ENCODE measurements around the gene STXBP5. TPM values are rescaled to one million over a fixed set of nuclear protein-coding genes. Genes with fewer than 3 reads are reported as not detected.

The STXBP5 gene
- total and polyA plus RNA-seq, 2 of the 13 experiments (the other 11 are each of a cell fraction or from before 2014, with no cell fraction given), result 8.8 to 19.4 TPM

DNA sequence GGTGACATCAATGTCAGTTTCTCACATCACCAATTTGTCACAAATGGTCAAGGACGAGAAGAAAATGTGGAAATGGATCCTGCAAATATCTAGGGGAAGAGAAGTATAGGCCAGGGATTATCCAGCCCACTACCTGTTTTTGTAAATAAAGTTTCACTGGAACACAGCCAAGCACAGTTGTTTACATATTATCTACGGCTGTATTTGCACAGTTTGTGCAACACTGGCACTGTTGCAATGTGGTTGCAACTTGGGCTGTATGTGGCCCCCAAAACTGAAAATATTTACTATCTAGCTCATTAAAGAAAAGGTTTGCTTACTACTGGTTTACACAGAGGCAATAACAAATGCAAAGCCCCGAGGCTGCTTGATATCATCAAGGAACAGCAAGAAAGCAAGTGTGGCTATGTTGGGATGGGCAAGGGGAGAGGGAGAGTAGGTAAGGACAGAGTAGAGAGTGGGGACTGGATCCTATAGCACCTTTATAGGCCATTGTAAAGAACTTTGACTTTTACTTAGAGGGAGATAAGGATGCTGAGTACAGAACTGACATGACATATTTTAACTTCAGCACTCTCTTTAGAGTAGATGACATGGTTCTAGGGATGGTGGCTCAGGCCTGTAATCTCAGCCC is 11.8 kb upstream of the STXBP5 start (continued):
- TF ChIP-seq ZBTB38 (CRISPR knock-in tag; IDR thresholded peaks at IDR 0.05) (no peak), SUZ12 (IDR thresholded peaks at IDR 0.05; ENCODE audit: low read depth, low read length) (no peak), EP300 (IDR thresholded peaks at IDR 0.05; ENCODE audit: low read depth in 2 of 2, low read length in 2 of 2) (peak; percentile 76 to 93; a peak in 3 of 4 replicates), EP300 (CRISPR knock-in tag; IDR thresholded peaks at IDR 0.05; ENCODE audit: borderline replicate concordance) (peak; percentile 61; the same call in 1 of the 2 replicates), GLI4 (CRISPR knock-in tag; IDR thresholded peaks at IDR 0.05; ENCODE audit: borderline replicate concordance) (no peak), ZNF331 (CRISPR knock-in tag; IDR thresholded peaks at IDR 0.05) (peak; percentile 70; the same call in 1 of the 2 replicates), RFXAP (CRISPR knock-in tag; IDR thresholded peaks at IDR 0.05; ENCODE audit: borderline replicate concordance) (no peak), NR2F1 (CRISPR knock-in tag; IDR thresholded peaks at IDR 0.05) (no peak), SOX6 (IDR thresholded peaks at IDR 0.05) (no peak), SOX6 (CRISPR knock-in tag; IDR thresholded peaks at IDR 0.05) (peak; percentile 97), ZNF501 (CRISPR knock-in tag; IDR thresholded peaks at IDR 0.05) (peak; percentile 72; the same call in 1 of the 2 replicates), NCOR1 (IDR thresholded peaks at IDR 0.05; ENCODE audit: borderline replicate concordance, low read length) (peak; percentile 54; the same call in 1 of the 2 replicates), SIN3A (IDR thresholded peaks at IDR 0.05; ENCODE audit: borderline replicate concordance, low read depth, low read length) (no peak), YEATS2 (CRISPR knock-in tag; IDR thresholded peaks at IDR 0.05; ENCODE audit: borderline replicate concordance) (peak; percentile 45; the same call in 1 of the 2 replicates)
- TF ChIP-seq, protein P1, sequence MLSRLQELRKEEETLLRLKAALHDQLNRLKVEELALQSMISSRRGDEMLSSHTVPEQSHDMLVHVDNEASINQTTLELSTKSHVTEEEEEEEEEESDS (CRISPR knock-in tag; IDR thresholded peaks at IDR 0.05; ENCODE audit: borderline replicate concordance), result no peak
- TF ChIP-seq, protein P2, sequence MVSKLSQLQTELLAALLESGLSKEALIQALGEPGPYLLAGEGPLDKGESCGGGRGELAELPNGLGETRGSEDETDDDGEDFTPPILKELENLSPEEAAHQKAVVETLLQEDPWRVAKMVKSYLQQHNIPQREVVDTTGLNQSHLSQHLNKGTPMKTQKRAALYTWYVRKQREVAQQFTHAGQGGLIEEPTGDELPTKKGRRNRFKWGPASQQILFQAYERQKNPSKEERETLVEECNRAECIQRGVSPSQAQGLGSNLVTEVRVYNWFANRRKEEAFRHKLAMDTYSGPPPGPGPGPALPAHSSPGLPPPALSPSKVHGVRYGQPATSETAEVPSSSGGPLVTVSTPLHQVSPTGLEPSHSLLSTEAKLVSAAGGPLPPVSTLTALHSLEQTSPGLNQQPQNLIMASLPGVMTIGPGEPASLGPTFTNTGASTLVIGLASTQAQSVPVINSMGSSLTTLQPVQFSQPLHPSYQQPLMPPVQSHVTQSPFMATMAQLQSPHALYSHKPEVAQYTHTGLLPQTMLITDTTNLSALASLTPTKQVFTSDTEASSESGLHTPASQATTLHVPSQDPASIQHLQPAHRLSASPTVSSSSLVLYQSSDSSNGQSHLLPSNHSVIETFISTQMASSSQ (IDR thresholded peaks at IDR 0.05; ENCODE audit: low read depth), result peak; percentile 58; the same call in 1 of the 2 replicates
- TF ChIP-seq, protein P2 (CRISPR knock-in tag; IDR thresholded peaks at IDR 0.05; ENCODE audit: borderline replicate concordance), result no peak; the same call in 1 of the 2 replicates
- TF ChIP-seq, protein P3, sequence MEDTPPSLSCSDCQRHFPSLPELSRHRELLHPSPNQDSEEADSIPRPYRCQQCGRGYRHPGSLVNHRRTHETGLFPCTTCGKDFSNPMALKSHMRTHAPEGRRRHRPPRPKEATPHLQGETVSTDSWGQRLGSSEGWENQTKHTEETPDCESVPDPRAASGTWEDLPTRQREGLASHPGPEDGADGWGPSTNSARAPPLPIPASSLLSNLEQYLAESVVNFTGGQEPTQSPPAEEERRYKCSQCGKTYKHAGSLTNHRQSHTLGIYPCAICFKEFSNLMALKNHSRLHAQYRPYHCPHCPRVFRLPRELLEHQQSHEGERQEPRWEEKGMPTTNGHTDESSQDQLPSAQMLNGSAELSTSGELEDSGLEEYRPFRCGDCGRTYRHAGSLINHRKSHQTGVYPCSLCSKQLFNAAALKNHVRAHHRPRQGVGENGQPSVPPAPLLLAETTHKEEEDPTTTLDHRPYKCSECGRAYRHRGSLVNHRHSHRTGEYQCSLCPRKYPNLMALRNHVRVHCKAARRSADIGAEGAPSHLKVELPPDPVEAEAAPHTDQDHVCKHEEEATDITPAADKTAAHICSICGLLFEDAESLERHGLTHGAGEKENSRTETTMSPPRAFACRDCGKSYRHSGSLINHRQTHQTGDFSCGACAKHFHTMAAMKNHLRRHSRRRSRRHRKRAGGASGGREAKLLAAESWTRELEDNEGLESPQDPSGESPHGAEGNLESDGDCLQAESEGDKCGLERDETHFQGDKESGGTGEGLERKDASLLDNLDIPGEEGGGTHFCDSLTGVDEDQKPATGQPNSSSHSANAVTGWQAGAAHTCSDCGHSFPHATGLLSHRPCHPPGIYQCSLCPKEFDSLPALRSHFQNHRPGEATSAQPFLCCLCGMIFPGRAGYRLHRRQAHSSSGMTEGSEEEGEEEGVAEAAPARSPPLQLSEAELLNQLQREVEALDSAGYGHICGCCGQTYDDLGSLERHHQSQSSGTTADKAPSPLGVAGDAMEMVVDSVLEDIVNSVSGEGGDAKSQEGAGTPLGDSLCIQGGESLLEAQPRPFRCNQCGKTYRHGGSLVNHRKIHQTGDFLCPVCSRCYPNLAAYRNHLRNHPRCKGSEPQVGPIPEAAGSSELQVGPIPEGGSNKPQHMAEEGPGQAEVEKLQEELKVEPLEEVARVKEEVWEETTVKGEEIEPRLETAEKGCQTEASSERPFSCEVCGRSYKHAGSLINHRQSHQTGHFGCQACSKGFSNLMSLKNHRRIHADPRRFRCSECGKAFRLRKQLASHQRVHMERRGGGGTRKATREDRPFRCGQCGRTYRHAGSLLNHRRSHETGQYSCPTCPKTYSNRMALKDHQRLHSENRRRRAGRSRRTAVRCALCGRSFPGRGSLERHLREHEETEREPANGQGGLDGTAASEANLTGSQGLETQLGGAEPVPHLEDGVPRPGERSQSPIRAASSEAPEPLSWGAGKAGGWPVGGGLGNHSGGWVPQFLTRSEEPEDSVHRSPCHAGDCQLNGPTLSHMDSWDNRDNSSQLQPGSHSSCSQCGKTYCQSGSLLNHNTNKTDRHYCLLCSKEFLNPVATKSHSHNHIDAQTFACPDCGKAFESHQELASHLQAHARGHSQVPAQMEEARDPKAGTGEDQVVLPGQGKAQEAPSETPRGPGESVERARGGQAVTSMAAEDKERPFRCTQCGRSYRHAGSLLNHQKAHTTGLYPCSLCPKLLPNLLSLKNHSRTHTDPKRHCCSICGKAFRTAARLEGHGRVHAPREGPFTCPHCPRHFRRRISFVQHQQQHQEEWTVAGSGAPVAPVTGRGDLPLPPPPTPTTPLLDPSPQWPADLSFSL (CRISPR knock-in tag; IDR thresholded peaks at IDR 0.05), result no peak
